GM12878 (cell line): ENCODE measurements around the gene LIN7A. TPM values are rescaled to one million over a fixed set of nuclear protein-coding genes. Genes with fewer than 3 reads are reported as not detected.

Experiments used
- ATAC-seq: fragments of 200-7000 bp; cut with Tn5 transposase; 3 replicates; pipeline ENCODE4 v1.9.1; 2020; ENCODE audit warnings: mild to moderate bottlenecking, moderate library complexity
- BruUV-seq: library from RNA; stranded (reverse); fragments of 400-500 nt; replicated peaks from 2 replicates; lab custom pipeline; 2021; lab: Mats Ljungman, UMichigan
- CTCF ChIA-PET: fragments of 300-600 bp; sonication (Branson Sonifier 250); formaldehyde crosslinking; extraction: SDS; loops from one replicate; lab custom pipeline; 2021; ENCODE audit warnings: inconsistent platforms; lab: Yijun Ruan, JAX
- POLR2A ChIA-PET: fragments of 350-600 bp; formaldehyde crosslinking; extraction: SDS; loops from one replicate; lab custom pipeline; 2021; ENCODE audit warnings: inconsistent platforms; lab: Charles Lee
- RAD21 ChIA-PET: fragments of 300-600 bp; sonication (Branson Sonifier 250); formaldehyde crosslinking; loops from one replicate; lab custom pipeline; 2023; ENCODE audit warnings: antibody characterized with exemption; ENCODE audit not compliant: unreplicated experiment; lab: Charles Lee
- SMC1A ChIA-PET: fragments of 300-600 bp; sonication (Branson Sonifier 250); formaldehyde crosslinking; loops from one replicate; lab custom pipeline; 2023; ENCODE audit not compliant: unreplicated experiment, uncharacterized antibody; lab: Charles Lee
- DNase-seq: peaks from one replicate; pipeline ENCODE4 v3.0.0-alpha.2; 2011; ENCODE audit warnings: low read depth, low spot score
- FAIRE-seq: peaks from 3 replicates; lab custom pipeline; 2011; peaks lifted over from hg19 to GRCh38; lab: Jason Lieb, UNC
- H2AFZ ChIP-seq: 2 replicates; pipeline ENCODE4 v1.6.0; 2011; ENCODE audit warnings: low read depth, low read length, control low read depth; ENCODE audit not compliant: control insufficient read depth
- H3K27ac ChIP-seq: 2 replicates; pipeline ENCODE4 v1.5.1; 2011; ENCODE audit warnings: control low read depth; ENCODE audit not compliant: control insufficient read depth, insufficient read depth
- H3K27me3 ChIP-seq, 2 experiments: replicated peaks in 1 of 2; 2 replicates each; pipeline versions ENCODE4 v1.6.0 to v1.6.1; 2011; ENCODE audit warnings: low read length in 1 of 2; ENCODE audit not compliant: control insufficient read depth in 2 of 2, insufficient read depth in 2 of 2
- H3K36me3 ChIP-seq, 2 experiments: 2 replicates each; pipeline ENCODE4 v1.5.1; 2011; ENCODE audit warnings: low read length in 1 of 2; ENCODE audit not compliant: control insufficient read depth in 2 of 2, insufficient read depth in 2 of 2
- H3K4me1 ChIP-seq: 2 replicates; pipeline ENCODE4 v1.6.1; 2011; ENCODE audit warnings: mild to moderate bottlenecking, low read length, moderate library complexity, mixed read lengths; ENCODE audit not compliant: control insufficient read depth, insufficient read depth
- H3K4me2 ChIP-seq: 2 replicates; pipeline ENCODE4 v1.6.0; 2011; ENCODE audit warnings: control low read depth; ENCODE audit not compliant: control insufficient read depth, insufficient read depth
- H3K4me3 ChIP-seq: fragments of 200-600 bp; sonication (generic); 2 replicates; pipeline ENCODE4 v1.5.1; 2016
- H3K79me2 ChIP-seq: 2 replicates; pipeline ENCODE4 v1.6.0; 2011; ENCODE audit warnings: low read length; ENCODE audit not compliant: control insufficient read depth, insufficient read depth
- H3K9ac ChIP-seq: 2 replicates; pipeline ENCODE4 v1.8.0; 2011; ENCODE audit warnings: low read length, control low read depth, mixed read lengths; ENCODE audit not compliant: control insufficient read depth, insufficient read depth
- H3K9me3 ChIP-seq: replicated peaks from 3 replicates; pipeline ENCODE4 v1.5.1; 2011; ENCODE audit warnings: mild to moderate bottlenecking, low read length; ENCODE audit not compliant: control insufficient read depth, insufficient read depth
- H4K20me1 ChIP-seq: 2 replicates; pipeline ENCODE4 v1.6.0; 2011; ENCODE audit not compliant: control insufficient read depth, insufficient read depth
- ATF2 ChIP-seq: IDR thresholded peaks from 2 replicates; pipeline ENCODE4 v1.6.1; 2012; ENCODE audit warnings: low read length, inconsistent platforms
- BMI1 ChIP-seq: fragments of 450-650 bp; IDR thresholded peaks from 2 replicates; pipeline ENCODE4 v1.6.1; 2016; ENCODE audit warnings: mild to moderate bottlenecking, moderate library complexity, borderline replicate concordance
- CREB1 ChIP-seq: IDR thresholded peaks from 2 replicates; pipeline ENCODE4 v1.6.1; 2012; ENCODE audit warnings: low read depth, mild to moderate bottlenecking, inconsistent platforms
- JUND ChIP-seq: IDR thresholded peaks from 2 replicates; pipeline ENCODE4 v1.6.1; 2012; ENCODE audit warnings: low read depth, mild to moderate bottlenecking, low read length, improper control_type of control experiment, moderate library complexity
- KAT2A ChIP-seq: conservative IDR thresholded peaks from 2 replicates; pipeline ENCODE4 v1.6.1; 2011; ENCODE audit warnings: low read depth, low read length; ENCODE audit not compliant: control insufficient read depth
- NFYA ChIP-seq: IDR thresholded peaks from 2 replicates; pipeline ENCODE4 v1.6.1; 2011; ENCODE audit warnings: low read depth, mild to moderate bottlenecking, low read length, improper control_type of control experiment, borderline replicate concordance
- NFYB ChIP-seq: IDR thresholded peaks from 2 replicates; pipeline ENCODE4 v1.6.1; 2011; ENCODE audit warnings: low read depth, mild to moderate bottlenecking, low read length, improper control_type of control experiment, moderate library complexity; ENCODE audit not compliant: insufficient read depth
- NR2C2 ChIP-seq: IDR thresholded peaks from 2 replicates; pipeline ENCODE4 v1.6.1; 2011; ENCODE audit warnings: borderline replicate concordance, low read depth; ENCODE audit not compliant: control insufficient read depth, insufficient read length
- POLR2A ChIP-seq: IDR thresholded peaks from 2 replicates; pipeline ENCODE4 v1.6.1; 2011; ENCODE audit warnings: low read depth, mild to moderate bottlenecking, low read length
- POLR2AphosphoS2 ChIP-seq: IDR thresholded peaks from 2 replicates; pipeline ENCODE4 v1.6.1; 2011; ENCODE audit warnings: low read depth, mild to moderate bottlenecking, low read length, improper control_type of control experiment, moderate library complexity
- RFX5 ChIP-seq: IDR thresholded peaks from 2 replicates; pipeline ENCODE4 v1.6.1; 2011; ENCODE audit warnings: low read depth, low read length, improper control_type of control experiment
- SMARCA5 ChIP-seq: fragments of 450-650 bp; IDR thresholded peaks from 2 replicates; pipeline ENCODE4 v1.6.1; 2017; ENCODE audit warnings: mild to moderate bottlenecking
- SPI1 ChIP-seq: IDR thresholded peaks from 2 replicates; pipeline ENCODE4 v1.6.1; 2011; ENCODE audit warnings: low read depth, mild to moderate bottlenecking, low read length, moderate library complexity, borderline replicate concordance; ENCODE audit not compliant: insufficient read depth
- SREBF2 ChIP-seq: IDR thresholded peaks from 2 replicates; pipeline ENCODE4 v1.6.1; 2012; ENCODE audit warnings: mild to moderate bottlenecking, low read length
- SRF ChIP-seq, 2 experiments: IDR thresholded peaks; 2 replicates each; pipeline ENCODE4 v1.6.1; 2011; ENCODE audit warnings: low read depth in 2 of 2, low read length in 2 of 2, mild to moderate bottlenecking in 1 of 2, moderate library complexity in 1 of 2
- ZNF24 ChIP-seq: fragments of 450-650 bp; IDR thresholded peaks from 2 replicates; pipeline ENCODE4 v1.6.1; 2017; ENCODE audit warnings: antibody characterized with exemption, mild to moderate bottlenecking
- ZNF274 ChIP-seq: IDR thresholded peaks from one replicate; pipeline ENCODE4 v1.8.0; 2011; ENCODE audit not compliant: insufficient read length, insufficient read depth
- ZNF384 ChIP-seq: IDR thresholded peaks from 2 replicates; pipeline ENCODE4 v1.6.1; 2012; ENCODE audit warnings: low read depth, mild to moderate bottlenecking, low read length, improper control_type of control experiment, borderline replicate concordance
- in situ Hi-C: fragments of 300-500 bp; cut with MboI; formaldehyde crosslinking; loops from 9 replicates; pipeline ENCODE4 v1.14.3; 2018; ENCODE audit warnings: mixed read lengths
- intact Hi-C: fragments of 100-400 bp; cut with micrococcal nuclease; formaldehyde crosslinking; loops from one replicate; pipeline ENCODE4 v1.14.2; 2022; ENCODE audit not compliant: unreplicated experiment
- polyA plus RNA-seq, 11 experiments: library from polyadenylated mRNA; depleted of rRNA in 4 of 11; unstranded in 6 of 11; stranded (reverse) in 5 of 11; fragments of >200 nt; fragmentation: Nextera tagmentation in 4 of 11; fragmentation: Illumina TruSeq in 1 of 11; extraction: Ambion mirVana in 4 of 11; extraction: Trizol in 1 of 11; gene quantifications; 1 replicate in 1 of 11; 2 replicates in 10 of 11; pipeline versions ENCODE4 v1.2.1 to v1.2.3, GENCODE V29; 2011 to 2016; ENCODE audit warnings: inconsistent platforms in 2 of 11, missing spikeins in 2 of 11, low read depth in 1 of 11
- total RNA-seq, 4 experiments: library from RNA; depleted of rRNA in 3 of 4; stranded (reverse); fragments of >200 nt in 3 of 4; fragmentation: Illumina TruSeq in 1 of 4; extraction: Trizol in 1 of 4; gene quantifications; 2 replicates each; pipeline versions ENCODE4 v1.2.1 to v1.2.3, GENCODE V29; 2013 to 2021
- TF ChIP-seq, protein P1 (sequence below): fragments of 450-650 bp; IDR thresholded peaks from 2 replicates; pipeline ENCODE4 v1.6.1; 2016; ENCODE audit warnings: mild to moderate bottlenecking

Gene LIN7A
- total and polyA plus RNA-seq, 10 of the 15 experiments (the other 5 are each of a cell fraction or from before 2014, with no cell fraction given): 0.04 to 0.93 (median 0.35) TPM; not detected in 1

- no peak for DNase-seq
- no peaks in the 10 kb centered on the region for H3K36me3 ChIP-seq
- ATAC-seq: no peak
- no peaks in the 10 kb centered on the region for H4K20me1 ChIP-seq
- H3K4me3 ChIP-seq: no peak overlapping the region
- no peaks in the 10 kb centered on the region for H3K79me2 ChIP-seq
- intact Hi-C loops (no loop called here), in situ Hi-C loops (loop anchor here (25.0 kb wide), 1 partner anchor 1543 kb away; the partner anchor contains the start of genes CCDC59 and METTL25)
- TF ChIP-seq ATF2 (no peak), POLR2A (no peak), NFYA (no peak), ZNF24 (no peak), SPI1 (no peak), KAT2A (no peak), NFYB (no peak), SRF (IDR thresholded peaks at IDR 0.05; ENCODE audit: low read depth in 2 of 2, low read length in 2 of 2) (no peak), SREBF2 (no peak), ZNF384 (no peak), SMARCA5 (no peak), ZNF274 (no peak), CREB1 (no peak), NR2C2 (no peak), POLR2AphosphoS2 (no peak), JUND (no peak), RFX5 (no peak), BMI1 (no peak)
- TF ChIP-seq, protein P1, sequence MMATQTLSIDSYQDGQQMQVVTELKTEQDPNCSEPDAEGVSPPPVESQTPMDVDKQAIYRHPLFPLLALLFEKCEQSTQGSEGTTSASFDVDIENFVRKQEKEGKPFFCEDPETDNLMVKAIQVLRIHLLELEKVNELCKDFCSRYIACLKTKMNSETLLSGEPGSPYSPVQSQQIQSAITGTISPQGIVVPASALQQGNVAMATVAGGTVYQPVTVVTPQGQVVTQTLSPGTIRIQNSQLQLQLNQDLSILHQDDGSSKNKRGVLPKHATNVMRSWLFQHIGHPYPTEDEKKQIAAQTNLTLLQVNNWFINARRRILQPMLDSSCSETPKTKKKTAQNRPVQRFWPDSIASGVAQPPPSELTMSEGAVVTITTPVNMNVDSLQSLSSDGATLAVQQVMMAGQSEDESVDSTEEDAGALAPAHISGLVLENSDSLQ: no peak
- FAIRE-seq: no peak
- no peak overlapping the region for H2AFZ ChIP-seq
- no peaks in the 10 kb centered on the region; the same call in 2 of the 3 replicates for H3K9me3 ChIP-seq
- no peaks in the 10 kb centered on the region for H3K27me3 ChIP-seq
- ChIA-PET RAD21 (no interaction called here), SMC1A (interaction anchor here (2.9 to 3.2 kb wide), 2 partner anchors 9 to 20 kb away, joined by 8 to 9 read pairs; no protein-coding TSS in a partner anchor), CTCF (interaction anchor here (1.0 to 1.8 kb wide), 3 partner anchors 13 to 24 kb away, joined by 3 to 4 read pairs (median 3); no protein-coding TSS in a partner anchor), POLR2A (no interaction called here)
- H3K4me1 ChIP-seq: peaks cover 5% of the 10 kb centered on the region; the same call in 1 of the 2 replicates
- no TSS peak for BruUV-seq
- H3K9ac ChIP-seq: no peak overlapping the region
- no peak overlapping the region for H3K27ac ChIP-seq
- no peak overlapping the region for H3K4me2 ChIP-seq
Measured at GRCh38 chr12:80818878-80819277, 118.9 kb downstream of the LIN7A start.
